Brain microvascular endothelial cell (primary cell): ENCODE measurements around the gene TMEM187.
A peak's percentile ranks its signal among the peaks of the same experiment; 100 is the strongest.

Source experiments
- DNase-seq: peaks from one replicate; pipeline ENCODE4 v3.0.0-alpha.2; 2020
- H3K27ac ChIP-seq: fragments of 250-450 bp; sonication (Bioruptor Pico); 2 replicates; pipeline ENCODE4 v1.5.1; 2020; ENCODE audit warnings: mild to moderate bottlenecking, moderate library complexity
- H3K27me3 ChIP-seq: fragments of 250-450 bp; sonication (Bioruptor Pico); replicated peaks from 2 replicates; pipeline ENCODE4 v1.5.1; 2020; ENCODE audit warnings: mild to moderate bottlenecking
- H3K36me3 ChIP-seq: fragments of 250-450 bp; sonication (Bioruptor Pico); replicated peaks from 2 replicates; pipeline ENCODE4 v1.5.1; 2020; ENCODE audit warnings: mild to moderate bottlenecking
- H3K4me3 ChIP-seq: 2 replicates; pipeline ENCODE4 v1.5.1; 2011; ENCODE audit warnings: low read depth, mild to moderate bottlenecking, control low read depth, low read length, moderate library complexity
- in situ Hi-C: cut with HindIII; loops from 2 replicates; pipeline ENCODE4 v1.10.0; 2017; ENCODE audit warnings: low sequenced_read_pairs, low pct_ligation_motif_present
- TF ChIP-seq, protein P1 (sequence below): IDR thresholded peaks from 2 replicates; pipeline ENCODE4 v1.5.1; 2011; ENCODE audit warnings: low read depth, mild to moderate bottlenecking, moderate library complexity, low read length, control low read depth, inconsistent platforms; ENCODE audit errors: missing control alignments

TMEM187 gene

DNA sequence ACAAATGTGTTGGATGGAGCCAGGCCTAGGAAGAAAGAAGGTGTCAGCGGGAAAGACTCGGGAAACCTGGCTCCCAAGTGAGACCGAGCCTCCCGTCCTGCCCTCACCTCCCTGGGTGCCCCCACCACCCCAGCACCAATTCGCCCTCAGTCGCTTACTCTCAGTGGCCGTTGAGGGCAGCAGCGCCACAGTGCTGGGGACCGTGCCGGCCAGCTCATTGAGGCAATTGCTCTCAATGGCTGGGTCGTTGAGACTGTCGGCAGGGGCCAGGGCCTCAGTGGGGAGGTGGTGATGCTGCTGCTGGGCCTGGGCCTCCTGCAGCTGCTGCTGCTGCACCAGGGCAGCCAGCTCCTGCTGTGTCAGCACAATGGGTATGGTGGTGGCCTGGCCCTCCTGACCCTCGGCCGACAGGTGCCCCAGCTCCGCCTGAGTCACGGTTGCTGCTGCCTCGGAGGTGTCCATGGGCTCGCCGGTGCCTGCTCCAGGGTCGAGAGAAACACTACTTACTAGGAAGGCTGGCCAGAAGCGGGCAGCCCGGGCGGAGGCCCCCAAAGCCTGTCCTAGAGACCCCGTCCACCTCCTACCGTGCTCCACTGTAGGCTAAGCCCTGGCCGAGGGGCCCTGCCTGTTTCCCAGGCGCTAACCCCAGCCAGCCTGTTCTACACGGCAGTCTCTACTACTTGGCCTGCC, 20.7 kb upstream of the TMEM187 start:
- Histone ChIP-seq H3K36me3 (peaks cover 65% of the 10 kb centered on the region), H3K27ac (no peak overlapping the region), H3K27me3 (no peaks in the 10 kb centered on the region), H3K4me3 (no peak overlapping the region)
- DNase-seq = no peak
- TF ChIP-seq, protein P1, sequence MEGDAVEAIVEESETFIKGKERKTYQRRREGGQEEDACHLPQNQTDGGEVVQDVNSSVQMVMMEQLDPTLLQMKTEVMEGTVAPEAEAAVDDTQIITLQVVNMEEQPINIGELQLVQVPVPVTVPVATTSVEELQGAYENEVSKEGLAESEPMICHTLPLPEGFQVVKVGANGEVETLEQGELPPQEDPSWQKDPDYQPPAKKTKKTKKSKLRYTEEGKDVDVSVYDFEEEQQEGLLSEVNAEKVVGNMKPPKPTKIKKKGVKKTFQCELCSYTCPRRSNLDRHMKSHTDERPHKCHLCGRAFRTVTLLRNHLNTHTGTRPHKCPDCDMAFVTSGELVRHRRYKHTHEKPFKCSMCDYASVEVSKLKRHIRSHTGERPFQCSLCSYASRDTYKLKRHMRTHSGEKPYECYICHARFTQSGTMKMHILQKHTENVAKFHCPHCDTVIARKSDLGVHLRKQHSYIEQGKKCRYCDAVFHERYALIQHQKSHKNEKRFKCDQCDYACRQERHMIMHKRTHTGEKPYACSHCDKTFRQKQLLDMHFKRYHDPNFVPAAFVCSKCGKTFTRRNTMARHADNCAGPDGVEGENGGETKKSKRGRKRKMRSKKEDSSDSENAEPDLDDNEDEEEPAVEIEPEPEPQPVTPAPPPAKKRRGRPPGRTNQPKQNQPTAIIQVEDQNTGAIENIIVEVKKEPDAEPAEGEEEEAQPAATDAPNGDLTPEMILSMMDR = no peak
- in situ Hi-C loops = no loop called here

DNA sequence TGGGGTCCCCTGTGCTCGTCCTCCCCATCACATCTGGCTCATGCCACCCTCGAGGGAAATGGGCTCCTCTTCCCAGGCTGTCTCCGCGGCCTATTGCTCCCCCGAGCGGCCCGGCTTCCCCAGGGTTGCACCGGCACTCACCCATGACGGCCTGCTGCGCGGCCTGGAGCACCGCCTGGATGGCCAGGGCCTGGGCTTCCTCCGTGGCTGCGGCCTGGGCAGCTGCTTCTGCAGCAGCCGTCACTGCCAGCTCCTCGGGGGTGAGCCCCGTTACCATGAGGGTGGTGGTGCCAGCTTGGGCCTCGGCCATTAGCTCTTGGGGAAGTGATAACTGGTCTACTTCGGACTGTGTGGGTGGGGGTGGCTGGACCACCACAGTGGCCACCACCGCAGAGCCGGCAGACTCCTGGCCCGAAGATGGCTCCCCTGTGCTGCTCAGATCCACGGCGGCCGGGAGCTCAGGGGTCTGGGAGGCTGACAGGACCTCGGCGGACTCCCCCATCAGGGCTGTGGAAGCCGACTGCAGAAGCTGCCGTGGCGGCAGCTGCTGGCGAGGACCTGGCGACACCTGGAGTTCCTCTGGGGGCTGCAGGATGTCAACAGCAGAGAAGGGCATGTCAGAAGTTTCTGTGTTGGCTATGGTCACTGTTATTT, 20.1 kb upstream of the TMEM187 start:
- in situ Hi-C loops = no loop called here
- no peaks in the 10 kb centered on the region for H3K27me3 ChIP-seq
- H3K4me3 ChIP-seq = no peak overlapping the region
- DNase-seq = no peak
- no peak overlapping the region for H3K27ac ChIP-seq
- H3K36me3 ChIP-seq = peaks cover 68% of the 10 kb centered on the region
- TF ChIP-seq, protein P1 = no peak

DNA sequence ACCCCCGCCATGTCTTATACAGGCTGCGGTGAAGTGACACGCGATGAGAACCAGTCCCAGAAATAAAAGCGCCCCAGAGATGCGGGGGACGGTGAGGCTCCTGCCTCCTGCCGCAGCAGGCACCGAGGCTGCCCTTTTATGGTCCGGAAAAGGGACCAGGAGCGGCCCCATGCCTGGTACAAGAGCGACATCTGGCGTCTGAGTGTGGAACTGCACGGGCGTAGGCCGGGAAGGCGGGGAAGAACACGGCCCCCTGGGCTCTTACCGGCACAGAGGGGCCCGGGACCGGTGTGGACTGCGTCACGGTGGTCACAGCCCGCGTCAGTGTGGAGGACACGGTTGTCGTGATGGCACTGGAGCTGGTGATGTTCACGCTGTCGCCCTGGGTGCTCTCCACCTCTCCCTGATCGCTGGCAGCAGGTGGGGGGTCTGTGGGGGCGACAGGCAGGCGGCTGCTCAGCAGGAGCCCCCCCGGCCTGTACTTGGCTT, 19.2 kb upstream of the TMEM187 start:
- no peaks in the 10 kb centered on the region for H3K27me3 ChIP-seq
- TF ChIP-seq, protein P1 = peak; percentile 95
- DNase-seq = peak; percentile 51
- in situ Hi-C loops = no loop called here
- H3K36me3 ChIP-seq = peaks cover 77% of the 10 kb centered on the region
- H3K27ac ChIP-seq = peak overlapping the region; percentile 45
- H3K4me3 ChIP-seq = no peak overlapping the region

DNA sequence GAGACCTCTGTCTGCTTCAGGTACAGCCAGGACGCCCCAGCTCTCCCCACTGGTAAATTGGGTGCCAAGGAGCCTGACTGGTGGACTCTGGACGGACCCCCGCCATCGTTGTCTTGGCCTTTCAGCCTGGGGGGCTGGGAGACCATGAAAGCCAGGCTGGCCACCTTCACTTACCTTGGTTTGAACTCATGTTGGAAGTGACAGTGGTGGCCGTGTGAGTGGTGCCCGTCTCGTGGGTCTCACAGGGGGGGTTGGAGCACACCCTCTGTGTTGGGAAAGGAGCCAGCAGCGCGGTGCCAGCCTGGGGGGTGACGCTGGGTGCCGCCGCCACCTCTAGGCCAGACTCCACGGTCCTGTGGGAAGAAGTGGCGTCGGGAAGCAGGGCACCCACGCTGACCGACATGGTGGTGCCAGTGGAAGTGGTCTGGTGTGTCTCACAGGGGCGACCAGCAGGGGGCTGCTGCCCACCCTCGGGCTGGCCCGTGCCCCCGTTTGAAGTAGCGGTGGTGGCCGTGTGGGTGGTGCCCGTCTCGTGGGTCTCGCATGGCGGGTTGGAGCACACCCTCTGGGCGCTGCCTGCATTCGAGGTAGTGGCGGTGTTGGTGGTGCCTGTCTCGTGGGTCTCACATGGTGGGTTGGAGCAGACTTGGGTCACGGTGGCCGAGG, 18.5 kb upstream of the TMEM187 start:
- no peaks in the 10 kb centered on the region for H3K27me3 ChIP-seq
- H3K27ac ChIP-seq = no peak overlapping the region
- H3K36me3 ChIP-seq = peaks cover 78% of the 10 kb centered on the region
- TF ChIP-seq, protein P1 = peak; percentile 29
- no peak overlapping the region for H3K4me3 ChIP-seq
- in situ Hi-C loops = no loop called here
- DNase-seq = no peak

DNA sequence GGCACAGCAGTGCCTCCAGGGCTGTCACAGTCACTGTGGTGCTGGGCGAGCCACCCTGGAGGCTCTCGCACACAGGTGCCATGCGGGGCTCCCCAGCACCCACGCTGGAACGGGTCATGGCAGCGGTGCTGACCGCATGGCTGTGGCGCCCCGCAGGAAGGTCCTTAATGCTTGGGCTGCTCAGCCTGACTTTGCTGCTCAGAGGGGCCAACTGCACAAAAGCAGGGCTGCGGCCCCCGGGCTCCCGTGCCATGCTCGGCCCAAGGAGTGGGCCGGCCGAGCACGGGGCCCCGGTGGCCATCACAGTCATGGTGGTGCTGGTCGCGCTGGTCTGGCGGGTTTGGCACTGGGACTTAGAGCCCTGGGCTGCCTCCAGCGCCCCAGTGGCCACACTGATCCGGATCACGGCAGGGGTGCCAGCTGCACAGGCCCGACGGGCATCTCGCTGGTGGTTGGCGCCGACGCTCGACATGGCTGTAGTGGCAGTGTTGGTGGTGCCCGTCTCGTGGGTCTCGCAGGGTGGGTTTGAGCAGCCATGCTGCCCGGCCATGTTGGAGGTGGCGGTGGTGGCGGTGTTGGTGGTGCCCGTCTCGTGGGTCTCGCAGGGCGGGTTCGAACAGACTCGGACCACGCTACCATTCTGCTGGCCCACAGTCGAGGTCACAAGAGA, 17.9 kb upstream of the TMEM187 start:
- no peak overlapping the region for H3K4me3 ChIP-seq
- peaks cover 83% of the 10 kb centered on the region for H3K36me3 ChIP-seq
- H3K27me3 ChIP-seq = no peaks in the 10 kb centered on the region
- TF ChIP-seq, protein P1 = no peak
- in situ Hi-C loops = no loop called here
- no peak overlapping the region for H3K27ac ChIP-seq
- DNase-seq = no peak
